HG03432 (cell line): ENCODE results near the gene TTC19.
"Not testable (repeated sequence)": the region's sequence is repeated elsewhere in the genome, so short reads cannot be mapped to it uniquely, and the experiment has no call there.

Experiments used
- ATAC-seq: cut with Tn5 transposase; IDR thresholded peaks from one replicate; pipeline ENCODE4 v1.9.1; 2021; ENCODE audit warnings: mild to moderate bottlenecking, moderate library complexity; ENCODE audit not compliant: unreplicated experiment

Gene TTC19

GRCh38 chr17:16027708-16028584 is 28.3 kb downstream of the TTC19 start:
- ATAC-seq = peak; percentile 91

GRCh38 chr17:16033729-16034349 is 34.2 kb downstream of the TTC19 start:
- ATAC-seq = no peak

GRCh38 chr17:16036261-16036660 is 36.6 kb downstream of the TTC19 start:
- no peak for ATAC-seq

- no peak for ATAC-seq
These were observed 38.0 kb downstream of the TTC19 start for GRCh38 chr17:16037636-16038035.

- ATAC-seq = no peak
These were observed 41.2 kb downstream of the TTC19 start for GRCh38 chr17:16040710-16041251.

- no peak for ATAC-seq
These were observed 44.9 kb downstream of the TTC19 start for GRCh38 chr17:16044487-16044886.

GRCh38 chr17:16046966-16047365 is 47.3 kb downstream of the TTC19 start:
- ATAC-seq = no peak

GRCh38 chr17:16048811-16049449 is 49.3 kb downstream of the TTC19 start:
- ATAC-seq = no peak

- no peak for ATAC-seq
These were observed 51.2 kb downstream of the TTC19 start for GRCh38 chr17:16050844-16051243.

GRCh38 chr17:16052486-16052885 is 52.9 kb downstream of the TTC19 start:
- no peak for ATAC-seq

- ATAC-seq = not testable (repeated sequence)
These were observed 55.5 kb downstream of the TTC19 start for GRCh38 chr17:16055139-16055538.

- ATAC-seq = no peak
These were observed 62.0 kb downstream of the TTC19 start for GRCh38 chr17:16061631-16062030.

GRCh38 chr17:16066125-16066524 is 66.5 kb downstream of the TTC19 start:
- ATAC-seq = no peak

GRCh38 chr17:16068323-16068722 is 68.7 kb downstream of the TTC19 start:
- ATAC-seq = no peak

- no peak for ATAC-seq
These were observed 72.4 kb downstream of the TTC19 start for GRCh38 chr17:16072031-16072430.

GRCh38 chr17:16073845-16074244 is 74.2 kb downstream of the TTC19 start:
- no peak for ATAC-seq

- ATAC-seq = no peak
These were observed 74.8 kb downstream of the TTC19 start for GRCh38 chr17:16074423-16074822.

GRCh38 chr17:16075949-16076348 is 76.3 kb downstream of the TTC19 start:
- ATAC-seq = no peak
